GM12878 (cell line): Measurements from ENCODE around the gene ZNF335. TPM values are rescaled to one million over a fixed set of nuclear protein-coding genes. Genes with fewer than 3 reads are reported as not detected.
A peak's percentile ranks its signal among the peaks of the same experiment; 100 is the strongest.

Experiments
- ATAC-seq: fragments of 200-7000 bp; cut with Tn5 transposase; 3 replicates; pipeline ENCODE4 v1.9.1; 2020; ENCODE audit warnings: mild to moderate bottlenecking, moderate library complexity
- BruUV-seq: library from RNA; stranded (reverse); fragments of 400-500 nt; replicated peaks from 2 replicates; lab custom pipeline; 2021; lab: Mats Ljungman, UMichigan
- CTCF ChIA-PET: fragments of 300-600 bp; sonication (Branson Sonifier 250); formaldehyde crosslinking; extraction: SDS; loops from one replicate; lab custom pipeline; 2021; ENCODE audit warnings: inconsistent platforms; lab: Yijun Ruan, JAX
- POLR2A ChIA-PET: fragments of 350-600 bp; formaldehyde crosslinking; extraction: SDS; loops from one replicate; lab custom pipeline; 2021; ENCODE audit warnings: inconsistent platforms; lab: Charles Lee
- RAD21 ChIA-PET: fragments of 300-600 bp; sonication (Branson Sonifier 250); formaldehyde crosslinking; loops from one replicate; lab custom pipeline; 2023; ENCODE audit warnings: antibody characterized with exemption; ENCODE audit not compliant: unreplicated experiment; lab: Charles Lee
- SMC1A ChIA-PET: fragments of 300-600 bp; sonication (Branson Sonifier 250); formaldehyde crosslinking; loops from one replicate; lab custom pipeline; 2023; ENCODE audit not compliant: unreplicated experiment, uncharacterized antibody; lab: Charles Lee
- DNase-seq: peaks from one replicate; pipeline ENCODE4 v3.0.0-alpha.2; 2011; ENCODE audit warnings: low read depth, low spot score
- FAIRE-seq: peaks from 3 replicates; lab custom pipeline; 2011; peaks lifted over from hg19 to GRCh38; lab: Jason Lieb, UNC
- H2AFZ ChIP-seq: 2 replicates; pipeline ENCODE4 v1.6.0; 2011; ENCODE audit warnings: low read depth, low read length, control low read depth; ENCODE audit not compliant: control insufficient read depth
- H3K27ac ChIP-seq: 2 replicates; pipeline ENCODE4 v1.5.1; 2011; ENCODE audit warnings: control low read depth; ENCODE audit not compliant: control insufficient read depth, insufficient read depth
- H3K27me3 ChIP-seq, 2 experiments: replicated peaks in 1 of 2; 2 replicates each; pipeline versions ENCODE4 v1.6.0 to v1.6.1; 2011; ENCODE audit warnings: low read length in 1 of 2; ENCODE audit not compliant: control insufficient read depth in 2 of 2, insufficient read depth in 2 of 2
- H3K36me3 ChIP-seq, 2 experiments: 2 replicates each; pipeline ENCODE4 v1.5.1; 2011; ENCODE audit warnings: low read length in 1 of 2; ENCODE audit not compliant: control insufficient read depth in 2 of 2, insufficient read depth in 2 of 2
- H3K4me1 ChIP-seq: 2 replicates; pipeline ENCODE4 v1.6.1; 2011; ENCODE audit warnings: mild to moderate bottlenecking, low read length, moderate library complexity, mixed read lengths; ENCODE audit not compliant: control insufficient read depth, insufficient read depth
- H3K4me2 ChIP-seq: 2 replicates; pipeline ENCODE4 v1.6.0; 2011; ENCODE audit warnings: control low read depth; ENCODE audit not compliant: control insufficient read depth, insufficient read depth
- H3K4me3 ChIP-seq: fragments of 200-600 bp; sonication (generic); 2 replicates; pipeline ENCODE4 v1.5.1; 2016
- H3K79me2 ChIP-seq: 2 replicates; pipeline ENCODE4 v1.6.0; 2011; ENCODE audit warnings: low read length; ENCODE audit not compliant: control insufficient read depth, insufficient read depth
- H3K9ac ChIP-seq: 2 replicates; pipeline ENCODE4 v1.8.0; 2011; ENCODE audit warnings: low read length, control low read depth, mixed read lengths; ENCODE audit not compliant: control insufficient read depth, insufficient read depth
- H3K9me3 ChIP-seq: replicated peaks from 3 replicates; pipeline ENCODE4 v1.5.1; 2011; ENCODE audit warnings: mild to moderate bottlenecking, low read length; ENCODE audit not compliant: control insufficient read depth, insufficient read depth
- H4K20me1 ChIP-seq: 2 replicates; pipeline ENCODE4 v1.6.0; 2011; ENCODE audit not compliant: control insufficient read depth, insufficient read depth
- ASH2L ChIP-seq: fragments of 300-600, 200-600 bp; sonication (generic); IDR thresholded peaks from 2 replicates; pipeline ENCODE4 v1.6.1; 2017; ENCODE audit warnings: low read depth, mild to moderate bottlenecking, borderline replicate concordance
- CBX3 ChIP-seq: fragments of 200-600 bp; sonication (generic); IDR thresholded peaks from 2 replicates; pipeline ENCODE4 v1.6.1; 2016; ENCODE audit warnings: low read depth, borderline replicate concordance
- CREB1 ChIP-seq: IDR thresholded peaks from 2 replicates; pipeline ENCODE4 v1.6.1; 2012; ENCODE audit warnings: low read depth, mild to moderate bottlenecking, inconsistent platforms
- EED ChIP-seq: sonication (generic); IDR thresholded peaks from 2 replicates; pipeline ENCODE4 v1.6.1; 2016; ENCODE audit warnings: antibody characterized with exemption, low read depth
- FOXM1 ChIP-seq: IDR thresholded peaks from 2 replicates; pipeline ENCODE4 v1.6.1; 2012; ENCODE audit warnings: low read depth, mild to moderate bottlenecking, inconsistent platforms, low read length, moderate library complexity
- LARP7 ChIP-seq: fragments of 450-650 bp; IDR thresholded peaks from 2 replicates; pipeline ENCODE4 v1.6.1; 2017; ENCODE audit warnings: mild to moderate bottlenecking
- SIX5 ChIP-seq: IDR thresholded peaks from 2 replicates; pipeline ENCODE4 v1.6.1; 2011; ENCODE audit warnings: mild to moderate bottlenecking, low read depth, low read length, moderate library complexity; ENCODE audit not compliant: severe bottlenecking
- SMC3 ChIP-seq: IDR thresholded peaks from 2 replicates; pipeline ENCODE4 v1.6.1; 2011; ENCODE audit warnings: low read length, improper control_type of control experiment, borderline replicate concordance
- SPI1 ChIP-seq: IDR thresholded peaks from 2 replicates; pipeline ENCODE4 v1.6.1; 2011; ENCODE audit warnings: low read depth, mild to moderate bottlenecking, low read length, moderate library complexity, borderline replicate concordance; ENCODE audit not compliant: insufficient read depth
- ZNF24 ChIP-seq: fragments of 450-650 bp; IDR thresholded peaks from 2 replicates; pipeline ENCODE4 v1.6.1; 2017; ENCODE audit warnings: antibody characterized with exemption, mild to moderate bottlenecking
- WGBS: methylation state at CpG from one replicate; pipeline ENCODE4 v1.1.6; 2016; ENCODE audit warnings: low lambda C conversion rate; ENCODE audit not compliant: insufficient replicate concordance, insufficient coverage; ENCODE audit errors: missing lambda C conversion rate; 5-methylcytosine and 5-hydroxymethylcytosine counted together
- in situ Hi-C: fragments of 300-500 bp; cut with MboI; formaldehyde crosslinking; loops from 9 replicates; pipeline ENCODE4 v1.14.3; 2018; ENCODE audit warnings: mixed read lengths
- intact Hi-C: fragments of 100-400 bp; cut with micrococcal nuclease; formaldehyde crosslinking; loops from one replicate; pipeline ENCODE4 v1.14.2; 2022; ENCODE audit not compliant: unreplicated experiment
- polyA plus RNA-seq, 11 experiments: library from polyadenylated mRNA; depleted of rRNA in 4 of 11; unstranded in 6 of 11; stranded (reverse) in 5 of 11; fragments of >200 nt; fragmentation: Nextera tagmentation in 4 of 11; fragmentation: Illumina TruSeq in 1 of 11; extraction: Ambion mirVana in 4 of 11; extraction: Trizol in 1 of 11; gene quantifications; 1 replicate in 1 of 11; 2 replicates in 10 of 11; pipeline versions ENCODE4 v1.2.1 to v1.2.3, GENCODE V29; 2011 to 2016; ENCODE audit warnings: inconsistent platforms in 2 of 11, missing spikeins in 2 of 11, low read depth in 1 of 11
- total RNA-seq, 4 experiments: library from RNA; depleted of rRNA in 3 of 4; stranded (reverse); fragments of >200 nt in 3 of 4; fragmentation: Illumina TruSeq in 1 of 4; extraction: Trizol in 1 of 4; gene quantifications; 2 replicates each; pipeline versions ENCODE4 v1.2.1 to v1.2.3, GENCODE V29; 2013 to 2021
- TF ChIP-seq, protein P1 (sequence below): fragments of 450-650 bp; IDR thresholded peaks from 2 replicates; pipeline ENCODE4 v1.6.1; 2017; ENCODE audit warnings: mild to moderate bottlenecking

The ZNF335 gene
- total and polyA plus RNA-seq, 10 of the 15 experiments (the other 5 are each of a cell fraction or from before 2014, with no cell fraction given): 0.74 to 30.1 (median 14.5) TPM

GRCh38 chr20:45968801-45969711 lies 2.9 kb downstream of the ZNF335 start:
- TF ChIP-seq FOXM1 (no peak), SMC3 (no peak), CREB1 (no peak), ZNF24 (no peak), ASH2L (no peak), SIX5 (no peak), SPI1 (no peak), LARP7 (no peak), EED (no peak), CBX3 (no peak)
- TF ChIP-seq, protein P1, sequence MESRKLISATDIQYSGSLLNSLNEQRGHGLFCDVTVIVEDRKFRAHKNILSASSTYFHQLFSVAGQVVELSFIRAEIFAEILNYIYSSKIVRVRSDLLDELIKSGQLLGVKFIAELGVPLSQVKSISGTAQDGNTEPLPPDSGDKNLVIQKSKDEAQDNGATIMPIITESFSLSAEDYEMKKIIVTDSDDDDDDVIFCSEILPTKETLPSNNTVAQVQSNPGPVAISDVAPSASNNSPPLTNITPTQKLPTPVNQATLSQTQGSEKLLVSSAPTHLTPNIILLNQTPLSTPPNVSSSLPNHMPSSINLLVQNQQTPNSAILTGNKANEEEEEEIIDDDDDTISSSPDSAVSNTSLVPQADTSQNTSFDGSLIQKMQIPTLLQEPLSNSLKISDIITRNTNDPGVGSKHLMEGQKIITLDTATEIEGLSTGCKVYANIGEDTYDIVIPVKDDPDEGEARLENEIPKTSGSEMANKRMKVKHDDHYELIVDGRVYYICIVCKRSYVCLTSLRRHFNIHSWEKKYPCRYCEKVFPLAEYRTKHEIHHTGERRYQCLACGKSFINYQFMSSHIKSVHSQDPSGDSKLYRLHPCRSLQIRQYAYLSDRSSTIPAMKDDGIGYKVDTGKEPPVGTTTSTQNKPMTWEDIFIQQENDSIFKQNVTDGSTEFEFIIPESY: no peak
- TF ChIP-seq, all 136 proteins: peak for 0
- ATAC-seq: no peak
- Histone ChIP-seq H3K36me3 (peaks cover 8 to 23% of the 10 kb centered on the region in 2 experiments), H3K79me2 (peaks cover 34% of the 10 kb centered on the region), H3K4me3 (peak overlapping the region; percentile 81; the same call in 1 of the 2 replicates), H3K4me2 (peak overlapping the region; percentile 83), H2AFZ (no peak overlapping the region), H3K4me1 (peaks cover 9% of the 10 kb centered on the region), H3K9ac (peak overlapping the region; percentile 18), H3K9me3 (no peaks in the 10 kb centered on the region; the same call in 2 of the 3 replicates), H3K27me3 (no peaks in the 10 kb centered on the region), H4K20me1 (no peaks in the 10 kb centered on the region), H3K27ac (0 out of 2 replicates have a peak overlapping the region, but pooled peaks have one; percentile 20)
- DNase-seq: no peak
- ChIA-PET SMC1A (interaction anchor here (0.7 to 3.6 kb wide), 18 partner anchors 9 to 440 kb away, joined by 3 to 34 read pairs (median 5); partner anchors contain the start of genes PCIF1 and UBE2C), CTCF (interaction anchor here (0.7 to 12.1 kb wide), 44 partner anchors 9 to 719 kb away, joined by 3 to 151 read pairs (median 5); partner anchors contain the start of genes ACOT8, DNTTIP1, MMP9 and PCIF1), RAD21 (interaction anchor here (1.1 to 4.1 kb wide), 9 partner anchors 8 to 169 kb away, joined by 3 to 26 read pairs (median 13); partner anchors contain the start of genes PCIF1 and UBE2C), POLR2A (interaction anchor here (1.1 to 3.5 kb wide), 5 partner anchors 8 to 77 kb away, joined by 3 to 50 read pairs (median 9); partner anchors contain the start of genes CTSA, NEURL2 and PCIF1)
- in situ Hi-C loops (no loop called here), intact Hi-C loops (no loop called here)
- BruUV-seq: no TSS peak
- WGBS: 94% methylated on average over 14 of the region's 14 CpGs
- no peak for FAIRE-seq
